Stimulated activated CD4-positive, alpha-beta T cell treated with anti-CD3 and anti-CD28 coated beads, Interleukin-2, amount 100 ng/mL, for 4 hours (primary cell): Measurements from ENCODE around the gene SCAF11.

Experiments used
- DNase-seq: peaks from one replicate; pipeline ENCODE4 v3.0.0-alpha.2; 2020; ENCODE audit warnings: low read depth

The SCAF11 gene

DNA sequence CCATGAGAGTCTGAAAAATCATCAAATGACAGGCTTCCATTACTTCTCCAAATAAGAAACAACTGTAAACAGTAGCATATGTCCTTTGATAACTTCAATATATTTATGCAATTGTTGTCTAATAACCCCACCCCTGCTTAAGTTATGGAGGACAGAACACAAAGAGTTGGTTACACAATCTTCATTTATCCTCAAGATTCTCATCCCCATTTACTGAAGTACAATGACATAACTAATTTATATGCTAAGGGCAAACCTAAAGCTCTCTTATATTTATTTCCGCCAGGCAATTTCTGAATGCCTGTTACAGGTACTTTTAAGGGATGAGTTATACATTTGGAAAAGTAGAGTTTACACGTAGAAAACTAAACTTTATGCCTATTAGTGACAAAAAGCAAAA lies 12.3 kb downstream of the SCAF11 start:
- DNase-seq: no peak

DNA sequence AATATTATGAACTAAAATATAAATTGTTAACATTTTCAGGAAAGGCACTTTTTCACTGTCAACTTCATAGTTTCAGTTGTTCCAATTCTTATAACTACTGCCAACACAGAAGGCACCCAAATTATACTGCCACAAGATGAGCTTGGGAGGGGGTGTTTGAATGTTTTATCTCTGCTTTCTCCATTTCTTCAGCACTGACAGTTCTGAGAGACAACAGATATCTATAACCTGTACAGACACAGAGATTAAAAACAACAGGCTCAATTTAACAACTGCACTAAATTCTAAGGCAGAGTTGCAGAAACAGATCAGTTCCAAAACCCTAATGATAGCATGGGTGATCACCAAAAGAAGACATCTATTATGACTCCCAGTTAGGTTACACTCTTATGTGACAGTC lies 12.8 kb downstream of the SCAF11 start:
- no peak for DNase-seq

DNA sequence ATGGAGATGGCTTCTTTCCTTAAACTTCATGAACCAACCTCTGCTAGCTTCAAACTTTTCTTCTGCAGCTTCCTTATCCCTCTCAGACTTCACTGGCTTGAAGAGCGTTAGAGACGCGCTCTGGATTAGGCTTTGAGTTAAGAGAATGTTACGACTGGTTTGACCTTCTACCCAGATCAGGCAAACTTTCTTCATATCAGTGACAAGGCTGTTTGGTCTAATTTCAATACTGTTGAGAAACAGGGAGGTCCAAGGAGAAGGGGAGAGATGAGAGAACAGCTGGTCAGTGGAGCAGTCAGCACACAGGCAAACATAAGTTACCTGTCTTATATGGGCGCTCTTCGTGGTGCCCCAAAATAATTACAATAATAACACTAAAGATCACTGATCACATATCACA lies 14.9 kb downstream of the SCAF11 start:
- DNase-seq: no peak

DNA sequence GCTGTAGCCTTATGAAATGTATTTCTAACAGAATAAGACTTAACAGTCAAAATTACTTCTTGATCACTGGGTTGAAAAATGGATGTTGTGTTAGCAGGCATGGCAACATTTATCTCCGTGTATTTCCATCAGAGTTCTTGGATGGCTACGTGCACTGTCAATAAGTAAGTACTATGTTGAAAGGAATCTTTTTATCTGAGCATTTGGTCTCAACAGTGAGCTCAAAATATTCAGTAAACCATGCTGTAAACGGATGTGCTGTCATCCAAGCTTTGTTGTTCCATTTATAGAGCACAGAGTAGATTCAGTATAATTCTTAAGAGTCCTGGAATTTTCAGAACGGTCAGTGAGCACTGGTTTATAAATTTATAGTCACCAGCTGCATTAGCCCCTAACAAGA lies 15.5 kb downstream of the SCAF11 start:
- DNase-seq: no peak

DNA sequence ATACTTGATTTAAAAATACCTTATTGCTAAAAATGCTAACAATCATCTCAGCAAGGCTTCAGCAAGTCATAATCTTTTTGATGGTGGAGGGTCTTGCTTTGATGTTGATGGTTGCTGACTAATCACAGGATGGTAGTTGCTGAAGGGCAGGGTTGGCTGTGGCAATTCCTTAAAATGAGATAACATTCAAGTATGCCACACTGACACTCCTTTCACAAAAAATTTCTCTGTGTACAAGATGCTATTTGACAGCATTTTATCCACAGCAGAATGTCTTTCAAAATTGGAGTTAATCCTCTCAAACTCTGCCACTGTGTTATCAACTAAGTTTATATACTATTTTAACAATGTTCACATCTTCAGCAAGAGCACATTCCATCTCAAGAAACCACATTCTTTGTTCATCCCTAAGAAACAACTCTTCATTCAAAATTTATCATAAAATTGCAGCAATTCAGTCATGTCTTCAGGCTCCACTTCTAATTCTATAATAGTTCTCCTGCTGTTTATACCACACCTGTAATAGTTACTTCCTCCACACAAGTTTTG lies 16.1 kb downstream of the SCAF11 start:
- no peak for DNase-seq

DNA sequence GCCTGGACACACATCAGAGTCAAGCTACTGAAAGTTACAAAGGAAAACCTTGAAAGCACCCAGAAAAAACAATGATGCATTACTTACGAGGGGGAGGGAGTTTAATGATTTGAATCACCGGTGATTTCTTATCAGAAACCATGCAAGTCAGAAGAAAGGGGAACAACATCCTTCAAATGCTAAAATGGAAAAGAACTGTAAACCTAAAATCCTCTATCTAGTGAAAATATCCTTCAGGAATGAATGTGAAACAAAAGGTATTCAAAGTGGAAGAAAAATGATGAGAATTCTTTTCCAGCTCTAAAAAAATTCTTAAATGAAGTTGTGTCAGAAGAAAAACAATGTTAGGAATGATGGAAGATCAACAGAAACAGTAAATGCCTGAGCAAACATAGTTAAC lies 16.8 kb downstream of the SCAF11 start:
- DNase-seq: no peak

DNA sequence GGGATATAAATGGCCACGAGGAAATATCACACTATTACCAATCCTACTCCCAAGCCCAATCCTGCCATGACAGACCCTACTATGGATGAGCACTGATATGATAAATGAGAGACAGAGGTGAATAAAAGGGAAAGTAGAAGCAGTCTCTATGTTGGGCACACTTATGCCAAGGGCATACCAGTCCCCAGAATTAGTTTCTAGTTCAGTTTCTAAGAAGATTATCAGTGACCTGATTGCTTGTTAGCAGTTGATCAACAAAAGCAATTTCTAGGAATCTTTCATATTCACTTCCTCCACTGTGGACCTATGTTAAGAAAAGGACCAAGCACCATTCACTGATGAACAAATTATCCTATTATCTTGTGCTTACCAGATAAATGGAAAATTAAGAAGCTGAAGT lies 20.0 kb downstream of the SCAF11 start:
- DNase-seq: no peak

DNA sequence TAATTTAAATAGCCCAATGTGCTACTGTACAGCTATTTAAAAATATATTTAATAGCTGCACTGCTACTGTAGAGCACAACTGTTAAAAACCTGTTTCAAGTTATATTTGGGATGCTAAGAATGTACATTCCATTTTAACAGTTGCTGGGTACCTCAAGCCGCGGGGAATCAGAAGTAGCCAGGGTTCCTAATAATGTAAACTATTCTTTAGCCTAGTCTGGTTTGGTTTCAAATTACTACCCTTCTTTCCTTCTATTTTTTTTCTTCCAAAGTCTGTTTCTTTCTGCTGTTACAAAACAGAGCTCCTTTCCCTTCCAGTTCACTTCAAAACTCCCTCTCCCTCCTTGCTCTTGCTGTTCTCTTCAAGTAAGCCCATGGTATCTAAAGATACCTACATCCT lies 21.3 kb downstream of the SCAF11 start:
- DNase-seq: no peak

DNA sequence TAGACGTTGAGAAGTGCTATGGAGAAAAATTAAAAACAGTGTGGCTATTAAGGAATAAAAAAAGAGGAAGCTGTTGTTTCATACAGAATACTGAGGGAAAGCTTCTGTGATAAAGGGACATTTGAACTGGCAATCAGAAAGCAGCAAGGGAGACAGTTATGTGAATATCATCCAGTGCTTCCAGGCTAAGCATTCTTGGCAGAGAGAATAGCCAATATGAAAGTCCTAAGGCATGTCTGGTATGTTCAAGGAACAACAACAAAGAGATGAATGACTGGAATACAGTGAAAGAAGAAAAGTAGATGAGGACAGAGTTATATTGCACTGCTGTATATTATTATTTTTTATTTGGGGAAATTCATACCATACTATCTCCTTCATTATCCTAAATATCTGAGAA lies 23.9 kb downstream of the SCAF11 start:
- no peak for DNase-seq

DNA sequence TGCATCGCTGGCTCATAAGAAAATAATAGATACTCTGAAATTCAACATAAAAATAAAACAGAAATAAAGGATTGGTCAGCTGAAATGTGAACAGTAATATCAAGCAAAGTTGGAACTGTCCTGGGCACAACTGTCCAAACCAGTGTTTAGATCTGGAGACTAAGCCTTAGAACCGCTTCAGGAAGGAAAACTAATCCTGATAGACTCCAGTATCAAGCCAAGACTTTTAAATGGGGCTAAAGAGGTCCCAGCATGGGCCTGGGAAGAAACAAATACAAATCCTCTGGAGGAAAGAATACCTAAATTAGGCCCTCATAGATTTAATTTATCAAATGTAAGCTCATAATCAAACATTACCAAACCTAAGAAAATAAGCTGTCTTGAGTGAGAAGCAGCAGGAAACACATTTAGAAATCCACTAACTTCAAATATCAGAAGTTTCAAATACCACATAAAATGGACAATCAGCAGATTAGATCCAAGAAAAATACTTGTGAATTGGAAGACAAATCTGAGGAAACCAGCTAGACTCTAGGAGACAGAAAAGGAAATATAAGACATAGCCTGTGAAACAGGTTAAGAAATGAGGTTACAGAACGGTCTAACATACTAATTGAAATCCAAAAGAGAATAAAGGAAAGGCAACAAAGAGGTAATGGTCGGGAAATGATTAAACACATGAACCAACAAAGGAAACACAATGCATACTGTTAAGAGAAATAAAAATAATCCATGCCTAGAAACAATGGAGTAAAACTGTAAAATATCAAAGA lies 27.6 kb downstream of the SCAF11 start:
- DNase-seq: no peak

DNA sequence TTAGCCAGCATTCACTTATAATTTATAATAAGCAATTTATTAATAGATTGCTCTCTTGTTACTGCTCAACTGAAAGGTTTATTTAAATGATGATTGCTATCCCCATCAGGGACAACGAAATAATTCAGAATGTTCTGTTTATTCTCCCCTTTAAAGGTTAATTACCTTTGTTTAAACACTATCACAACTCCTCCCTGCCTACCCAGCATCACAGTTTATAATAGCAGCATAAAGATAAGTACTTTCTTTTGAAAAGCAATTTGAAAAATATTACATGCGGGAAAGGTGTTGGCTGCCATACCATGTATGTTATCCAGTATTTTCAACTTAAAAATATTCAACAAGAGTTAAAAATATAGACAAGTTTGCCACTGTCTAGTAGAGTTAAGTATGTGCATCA lies 30.6 kb downstream of the SCAF11 start:
- no peak for DNase-seq

DNA sequence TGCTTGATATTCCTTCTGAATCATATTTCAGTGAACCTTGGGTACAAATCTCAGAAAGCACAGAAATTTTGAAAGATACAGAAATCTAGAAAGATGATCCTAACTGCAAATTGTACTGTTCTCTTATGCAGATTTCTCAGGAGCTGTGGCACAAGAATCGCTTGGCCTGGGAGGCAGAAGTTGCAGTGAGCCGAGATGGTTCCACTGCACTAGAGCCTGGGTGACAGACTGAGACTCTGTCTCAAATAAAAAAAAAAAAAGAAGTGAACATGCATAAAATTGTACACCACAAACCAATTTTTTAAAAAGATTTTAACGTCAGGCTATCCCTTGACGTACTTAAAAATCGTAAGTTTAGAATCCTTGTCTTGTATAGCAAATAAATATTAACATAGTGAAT lies 31.3 kb downstream of the SCAF11 start:
- DNase-seq: no peak

DNA sequence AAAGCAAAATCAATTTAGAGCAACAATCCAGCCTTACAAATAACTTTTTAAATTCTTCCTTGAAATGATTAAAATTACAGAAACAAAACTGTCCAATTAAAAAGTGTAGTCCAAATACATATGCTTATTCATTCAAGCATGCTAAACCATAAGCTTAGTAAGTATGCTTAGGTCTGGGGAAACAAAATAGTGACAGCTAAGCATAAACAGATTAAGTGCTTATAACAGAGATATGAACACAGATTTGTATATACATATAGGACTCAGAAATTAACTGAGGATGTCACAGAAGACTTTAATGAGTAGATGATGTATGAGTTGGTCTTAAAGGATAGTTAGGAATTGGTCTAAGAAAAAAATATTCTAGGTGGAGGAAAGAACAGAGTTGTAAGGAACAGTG lies 41.8 kb downstream of the SCAF11 start:
- DNase-seq: no peak

DNA sequence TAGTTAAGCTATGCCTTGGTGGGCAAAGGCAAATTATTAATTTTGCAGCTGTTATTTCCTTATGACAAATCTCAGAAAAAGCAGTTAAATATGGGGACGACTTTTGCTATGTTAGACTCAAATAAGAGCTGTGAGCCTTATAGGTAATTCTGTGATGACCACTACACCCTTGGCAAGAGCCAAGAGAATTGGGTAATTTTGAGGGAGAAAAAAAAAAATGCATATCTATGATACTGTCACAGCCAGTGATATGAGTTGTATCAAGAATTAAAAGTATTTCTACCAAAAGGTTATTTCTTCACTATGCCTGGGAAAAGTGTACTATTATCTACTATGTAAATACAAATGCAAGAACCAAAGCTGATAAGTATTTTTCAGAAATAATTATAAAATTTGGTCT lies 43.9 kb downstream of the SCAF11 start:
- DNase-seq: no peak

DNA sequence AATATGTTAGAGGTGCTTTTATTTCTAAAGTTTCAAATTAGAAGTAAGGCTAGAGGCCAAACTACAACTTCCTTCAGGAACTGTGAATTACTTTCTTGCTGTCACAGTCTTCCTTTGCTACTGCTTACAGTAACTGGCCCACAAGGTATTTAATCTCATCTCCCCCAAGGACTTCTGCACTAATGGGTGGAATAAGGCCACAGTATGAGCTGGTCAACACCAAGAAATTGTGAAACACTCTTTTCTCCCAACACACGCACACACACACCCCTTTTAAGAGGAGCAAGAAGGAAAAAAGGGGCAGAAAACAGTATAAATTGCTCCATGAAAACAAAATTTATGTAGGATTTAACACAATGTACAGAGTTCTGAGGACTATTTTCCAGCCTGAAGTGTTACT lies 45.6 kb downstream of the SCAF11 start:
- no peak for DNase-seq

DNA sequence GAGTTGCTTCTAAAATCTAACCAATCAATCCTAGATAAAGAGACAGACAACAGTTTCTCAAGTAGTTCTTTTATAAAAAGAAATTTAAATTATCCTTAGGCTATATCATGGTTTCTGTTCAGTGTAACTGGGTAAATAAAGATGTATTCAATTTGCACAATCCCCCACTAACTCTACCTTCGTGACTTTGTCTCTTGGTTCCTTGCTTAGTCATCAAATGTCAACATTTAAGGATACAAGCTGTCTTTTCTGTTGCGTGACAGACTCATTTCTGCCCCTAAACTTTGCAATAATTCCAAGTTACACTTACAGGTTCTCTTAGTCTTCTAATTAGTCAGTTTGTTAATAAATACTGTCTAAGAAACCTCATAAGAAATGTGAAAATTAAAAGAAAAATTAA lies 50.6 kb downstream of the SCAF11 start:
- DNase-seq: no peak

DNA sequence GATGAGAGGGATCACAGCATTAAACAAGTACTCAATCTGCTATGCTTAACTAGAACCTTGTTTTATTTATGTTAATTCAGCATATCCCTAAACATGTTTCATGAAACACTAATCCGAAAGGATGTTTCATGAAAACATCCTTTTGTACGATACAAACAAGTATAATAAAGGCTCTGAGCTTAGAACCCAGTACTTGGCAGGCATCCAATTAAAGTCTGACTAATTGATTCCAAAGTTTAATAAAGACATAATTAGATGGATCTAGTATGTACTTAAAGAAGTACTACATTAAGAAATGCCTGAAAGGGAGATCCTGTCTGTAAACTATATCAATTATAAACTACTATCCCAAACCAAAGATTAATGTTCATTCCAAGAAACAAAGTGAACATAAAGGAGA lies 51.8 kb downstream of the SCAF11 start:
- no peak for DNase-seq

DNA sequence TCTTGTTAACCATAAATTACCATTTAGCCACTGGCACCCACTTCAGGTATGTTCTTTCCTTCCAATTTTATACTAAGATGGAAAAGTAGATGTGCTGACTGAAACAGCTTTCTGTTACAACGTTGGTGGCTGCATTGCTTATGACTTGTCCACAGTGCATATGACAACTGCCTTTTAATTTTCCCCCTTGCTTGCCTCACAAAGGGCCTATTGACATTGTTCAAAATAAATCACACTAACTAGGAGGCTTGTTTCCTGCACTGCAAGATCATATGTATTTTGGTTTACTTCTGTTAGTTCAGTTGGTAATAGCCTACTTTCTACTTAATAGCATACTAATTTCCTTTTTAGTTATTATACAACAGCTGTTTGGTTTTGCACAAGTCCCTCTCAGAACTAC lies 55.4 kb downstream of the SCAF11 start:
- no peak for DNase-seq

DNA sequence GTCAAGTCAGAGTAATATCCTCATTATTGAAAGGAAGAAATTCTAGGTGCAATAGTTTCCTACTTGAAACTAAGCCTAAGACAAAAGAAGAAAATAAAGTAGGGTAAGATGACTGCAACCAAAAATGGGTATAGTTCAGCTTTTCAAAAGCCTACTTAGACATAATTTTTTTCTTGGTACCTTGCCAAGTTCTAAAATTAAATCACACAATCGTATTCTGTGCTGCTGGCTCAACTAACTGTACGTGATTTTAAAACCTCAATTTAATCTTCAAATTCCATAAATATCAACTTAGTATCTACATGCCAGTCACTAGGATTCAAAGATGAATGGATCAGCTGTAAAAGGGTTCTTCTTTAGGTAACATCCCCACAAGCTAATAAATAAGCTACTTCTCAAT lies 56.9 kb downstream of the SCAF11 start:
- DNase-seq: no peak

DNA sequence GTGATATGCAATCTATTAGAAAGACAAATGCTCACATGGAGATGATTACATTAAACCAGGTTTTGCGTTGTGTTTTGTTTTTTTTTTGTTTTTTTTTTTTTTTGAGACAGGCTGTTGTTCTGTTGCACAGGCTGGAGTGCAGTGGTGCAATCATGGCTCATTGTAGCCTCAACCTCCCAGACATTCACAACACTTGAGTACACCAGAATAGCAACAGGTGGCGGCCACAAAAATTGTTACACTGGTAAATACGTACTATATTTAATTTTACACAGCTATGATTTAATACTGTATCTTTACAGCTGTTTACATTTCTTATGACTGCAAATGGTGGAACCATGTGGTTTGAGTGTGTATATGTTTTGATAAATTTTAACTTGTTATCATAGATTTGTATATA lies 60.0 kb downstream of the SCAF11 start:
- DNase-seq: no peak

DNA sequence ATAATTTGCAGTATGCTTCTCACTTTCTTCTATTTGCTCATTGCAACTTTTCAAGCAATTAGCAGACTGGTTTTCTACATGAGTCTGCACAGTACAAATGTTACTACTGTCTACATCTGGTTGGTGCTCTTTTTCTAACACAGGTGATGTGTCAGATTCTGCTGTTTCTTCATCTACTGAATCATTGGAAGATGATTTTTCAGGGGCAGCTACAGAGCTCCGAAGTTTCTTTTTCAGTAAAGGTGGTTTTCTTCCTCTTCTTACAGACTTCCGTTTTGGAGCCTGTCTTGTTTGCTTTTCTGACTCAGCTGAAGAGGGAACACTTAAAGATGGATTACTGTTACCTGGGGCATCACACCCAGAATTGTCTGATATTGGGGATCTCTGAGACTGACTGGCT lies 62.1 kb downstream of the SCAF11 start:
- no peak for DNase-seq

DNA sequence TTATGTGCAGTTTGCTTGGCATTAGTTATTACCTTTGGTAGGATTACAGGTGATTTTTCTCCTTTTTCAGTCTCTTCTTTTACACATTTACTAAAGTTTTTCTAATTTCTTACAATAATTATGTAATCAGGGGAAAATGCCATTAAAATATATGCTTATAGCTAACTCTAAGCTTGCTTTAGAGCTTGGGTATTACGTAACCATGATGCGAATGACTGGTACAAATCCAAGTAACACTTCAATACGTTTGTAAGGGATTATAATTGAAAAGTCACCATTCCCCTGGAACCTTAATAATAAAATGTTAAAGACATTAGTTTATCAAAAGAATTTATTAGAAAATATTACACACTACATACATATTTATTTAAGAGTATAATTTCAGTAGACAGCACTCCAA lies 71.6 kb downstream of the SCAF11 start:
- DNase-seq: no peak

DNA sequence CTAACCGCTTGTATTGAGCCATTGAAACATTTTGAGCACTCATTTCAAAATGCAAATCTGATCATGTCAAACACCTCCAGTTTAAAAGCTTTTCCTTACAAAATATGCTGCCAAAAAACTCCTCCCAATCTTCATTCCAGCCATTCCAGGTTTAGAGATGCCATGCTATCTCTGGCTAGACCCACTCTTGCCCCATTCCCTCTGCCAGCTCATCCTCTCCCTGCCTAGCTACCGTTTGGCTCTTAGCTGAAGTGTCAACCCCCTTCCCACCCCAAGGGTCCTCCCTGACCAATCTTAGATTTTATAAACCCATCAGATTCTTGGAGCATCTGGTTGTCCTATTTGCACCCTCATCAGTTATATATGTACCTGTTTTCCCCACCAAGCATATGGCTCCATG lies 75.0 kb downstream of the SCAF11 start:
- no peak for DNase-seq

DNA sequence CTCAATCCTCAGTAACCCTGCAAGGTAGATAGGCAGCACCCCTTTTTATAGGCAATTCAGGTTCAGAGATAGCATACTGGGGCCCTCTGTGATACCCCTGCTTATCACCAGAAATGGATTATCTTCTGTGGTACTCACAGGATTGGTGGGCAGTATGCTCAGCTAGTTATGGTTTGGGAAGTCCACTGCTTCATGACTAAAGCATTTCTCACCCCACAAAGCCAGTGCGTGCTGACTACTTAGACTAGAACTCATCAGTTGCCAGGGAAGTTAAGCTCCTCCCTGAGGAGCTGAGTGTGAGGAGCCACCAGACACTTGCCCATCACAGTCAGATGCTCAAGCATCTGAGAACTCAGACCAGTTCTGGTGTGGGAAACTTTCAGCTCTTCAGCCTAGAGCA lies 76.3 kb downstream of the SCAF11 start:
- DNase-seq: no peak
